Measurements from ENCODE around the gene ASNSD1. TPM values are rescaled to one million over a fixed set of nuclear protein-coding genes. Genes with fewer than 3 reads are reported as not detected.

The ASNSD1 gene
- total and polyA plus RNA-seq, 2 of the 13 experiments (the other 11 are each of a cell fraction or from before 2014, with no cell fraction given), result 35.1 to 96.6 TPM

- TF ChIP-seq, protein P1, sequence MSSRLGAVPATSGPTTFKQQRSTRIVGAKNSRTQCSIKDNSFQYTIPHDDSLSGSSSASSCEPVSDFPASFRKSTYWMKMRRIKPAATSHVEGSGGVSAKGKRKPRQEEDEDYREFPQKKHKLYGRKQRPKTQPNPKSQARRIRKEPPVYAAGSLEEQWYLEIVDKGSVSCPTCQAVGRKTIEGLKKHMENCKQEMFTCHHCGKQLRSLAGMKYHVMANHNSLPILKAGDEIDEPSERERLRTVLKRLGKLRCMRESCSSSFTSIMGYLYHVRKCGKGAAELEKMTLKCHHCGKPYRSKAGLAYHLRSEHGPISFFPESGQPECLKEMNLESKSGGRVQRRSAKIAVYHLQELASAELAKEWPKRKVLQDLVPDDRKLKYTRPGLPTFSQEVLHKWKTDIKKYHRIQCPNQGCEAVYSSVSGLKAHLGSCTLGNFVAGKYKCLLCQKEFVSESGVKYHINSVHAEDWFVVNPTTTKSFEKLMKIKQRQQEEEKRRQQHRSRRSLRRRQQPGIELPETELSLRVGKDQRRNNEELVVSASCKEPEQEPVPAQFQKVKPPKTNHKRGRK (CRISPR knock-in tag; IDR thresholded peaks at IDR 0.05), result no peak
- TF ChIP-seq ELF4 (CRISPR knock-in tag; IDR thresholded peaks at IDR 0.05; ENCODE audit: borderline replicate concordance) (no peak), TAF15 (IDR thresholded peaks at IDR 0.05; ENCODE audit: low read depth, low read length, poor library complexity, severe bottlenecking) (no peak)
These were observed 23.6 kb downstream of the ASNSD1 start (continued) for GRCh38 chr2:189684811-189685210.

DNA sequence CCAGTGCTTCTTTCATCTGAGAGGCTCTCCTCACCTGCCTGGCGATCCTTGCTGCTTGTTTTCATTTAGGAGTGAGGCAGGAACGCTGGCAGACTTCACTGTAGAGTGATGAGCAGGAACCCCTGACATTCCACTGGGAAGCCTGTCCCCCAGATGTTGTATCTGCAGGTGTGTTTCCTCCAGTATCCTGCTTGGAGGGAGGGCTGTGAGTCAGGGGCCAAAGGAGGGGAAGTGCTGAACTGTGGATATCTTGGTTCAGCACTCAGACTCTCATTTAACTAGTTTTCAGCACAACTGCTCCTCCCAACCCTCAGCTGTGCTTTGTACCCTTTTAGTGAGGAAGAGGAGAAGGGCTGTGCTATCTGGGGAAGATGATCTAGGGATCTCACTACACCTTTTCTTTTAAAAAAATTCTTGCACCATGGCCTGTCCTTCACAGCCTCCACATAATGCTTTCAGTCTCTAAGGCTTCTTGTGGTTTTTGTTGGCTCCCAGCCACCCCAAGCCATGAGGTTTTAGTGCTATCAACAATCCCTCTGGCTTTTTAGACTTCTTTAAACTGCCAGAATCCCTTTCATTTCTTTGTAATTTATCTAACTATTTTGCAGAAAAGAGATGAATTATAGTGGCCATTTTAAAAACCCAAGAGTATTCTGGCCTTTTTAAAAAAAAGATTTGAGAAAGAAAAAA is 24.4 kb downstream of the ASNSD1 start:
- POLR2A ChIA-PET, result no interaction called here
- ATAC-seq (no peak; the same call in 2 of the 3 replicates), DNase-seq (ENCODE audit: low spot score) (no peak), FAIRE-seq (no peak)
- Histone ChIP-seq H3K27me3 (ENCODE audit: control insufficient read depth in 1 of 2, insufficient read depth in 2 of 2, low read length in 2 of 2) (no peaks in the 10 kb centered on the region), H2AFZ (ENCODE audit: low read length) (no peak overlapping the region), H3K4me1 (ENCODE audit: insufficient read depth, low read length) (no peaks in the 10 kb centered on the region), H3K4me2 (ENCODE audit: low read depth, low read length) (no peak overlapping the region), H3K27ac (ENCODE audit: extremely low read length, insufficient read depth, low read length) (no peak overlapping the region), H3K4me3 (replicated peaks in 1 of 3; ENCODE audit: insufficient read depth in 1 of 3, low read depth in 2 of 3, low read length in 3 of 3) (no peak overlapping the region), H3K36me3 (replicated peaks in 1 of 2; ENCODE audit: control insufficient read depth in 1 of 2, insufficient read depth in 2 of 2, low read length in 2 of 2) (no peaks in the 10 kb centered on the region; a peak in 1 of 5 replicates), H3K79me2 (ENCODE audit: insufficient read depth, low read length) (no peaks in the 10 kb centered on the region), H3K9ac (ENCODE audit: insufficient read depth, low read depth, low read length) (no peak overlapping the region), H3K9me3 (ENCODE audit: low read length) (no peaks in the 10 kb centered on the region), H4K20me1 (ENCODE audit: insufficient read depth, low read length) (no peaks in the 10 kb centered on the region)
- WGBS (ENCODE audit: low lambda C conversion rate), result 85% methylated on average over 2 of the region's 2 CpGs
- no TSS peak for BruUV-seq (replicated peaks)
- CTCF ChIA-PET (ENCODE audit: low intra/inter-chr PET ratio, low total read pairs), result no interaction called here
- intact Hi-C loops (cut with micrococcal nuclease; ENCODE audit: unreplicated experiment), result no loop called here
- in situ Hi-C loops (cut with HindIII; ENCODE audit: extremely low pct_ligation_motif_present, low pct_unique_long_range_greater_than_20kb), result no loop called here
- no peak for TF ChIP-seq IRF2 (CRISPR knock-in tag; IDR thresholded peaks at IDR 0.05)
- TF ChIP-seq ZNF160 (CRISPR knock-in tag; IDR thresholded peaks at IDR 0.05), result no peak
- no peak for TF ChIP-seq ZBTB38 (CRISPR knock-in tag; IDR thresholded peaks at IDR 0.05)
- no peak for TF ChIP-seq RAD51 (IDR thresholded peaks at IDR 0.05; ENCODE audit: borderline replicate concordance)
- TF ChIP-seq SP5 (CRISPR knock-in tag; IDR thresholded peaks at IDR 0.05; ENCODE audit: borderline replicate concordance, low read depth), result no peak
- TF ChIP-seq SMARCE1 (IDR thresholded peaks at IDR 0.05; ENCODE audit: borderline replicate concordance), result no peak
- no peak for TF ChIP-seq ZNF619 (CRISPR knock-in tag; IDR thresholded peaks at IDR 0.05)
- no peak for TF ChIP-seq ZNF256 (CRISPR knock-in tag; conservative IDR thresholded peaks at IDR 0.05)
- no peak for TF ChIP-seq ZNF788 (CRISPR knock-in tag; IDR thresholded peaks at IDR 0.05; ENCODE audit: borderline replicate concordance)
- TF ChIP-seq ZFY (CRISPR knock-in tag; IDR thresholded peaks at IDR 0.05), result no peak
- no peak for TF ChIP-seq ZNF276 (CRISPR knock-in tag; IDR thresholded peaks at IDR 0.05; ENCODE audit: low read depth)
- no peak for TF ChIP-seq YY1 (IDR thresholded peaks at IDR 0.05; ENCODE audit: insufficient read depth, insufficient replicate concordance, low read depth, low read length)
- TF ChIP-seq ZNF354B (CRISPR knock-in tag; IDR thresholded peaks at IDR 0.05), result no peak
- TF ChIP-seq ZBTB34 (CRISPR knock-in tag; IDR thresholded peaks at IDR 0.05), result no peak
- no peak for TF ChIP-seq FOXO1 (CRISPR knock-in tag; IDR thresholded peaks at IDR 0.05)
- TF ChIP-seq ZNF629 (CRISPR knock-in tag; conservative IDR thresholded peaks at IDR 0.05), result no peak

Data from HepG2 (cell line).